Endodermal cell (in vitro differentiated cells): ENCODE data around the gene C4orf33. TPM values are rescaled to one million over a fixed set of nuclear protein-coding genes. Genes with fewer than 3 reads are reported as not detected.

Source experiments
- DNase-seq: peaks from one replicate; pipeline ENCODE4 v3.0.0-alpha.2; 2017
- H3K27ac ChIP-seq: 2 replicates; pipeline ENCODE4 v1.5.1; 2013; ENCODE audit warnings: mild to moderate bottlenecking, low read depth, low read length, moderate library complexity
- H3K27me3 ChIP-seq: 2 replicates; pipeline ENCODE4 v1.6.1; 2013; ENCODE audit warnings: mild to moderate bottlenecking, low read length, moderate library complexity; ENCODE audit not compliant: insufficient read depth, control insufficient read depth, poor library complexity, severe bottlenecking
- H3K36me3 ChIP-seq: 2 replicates; pipeline ENCODE4 v1.7.0; 2013; ENCODE audit warnings: mild to moderate bottlenecking, low read length, moderate library complexity; ENCODE audit not compliant: control insufficient read depth, insufficient read depth
- H3K4me1 ChIP-seq: one replicate; pipeline ENCODE4 v1.7.0; 2013; ENCODE audit warnings: low read length; ENCODE audit not compliant: control insufficient read depth, insufficient read depth
- H3K4me3 ChIP-seq: 2 replicates; pipeline ENCODE4 v1.5.1; 2013; ENCODE audit warnings: mild to moderate bottlenecking, low read length, moderate library complexity
- H3K9ac ChIP-seq: 2 replicates; pipeline ENCODE4 v1.6.1; 2013; ENCODE audit warnings: mild to moderate bottlenecking, low read length, moderate library complexity; ENCODE audit not compliant: poor library complexity, severe bottlenecking; ENCODE audit errors: extremely low read depth
- H3K9me3 ChIP-seq: 2 replicates; pipeline ENCODE4 v1.6.1; 2013; ENCODE audit warnings: mild to moderate bottlenecking, low read length, moderate library complexity; ENCODE audit not compliant: control insufficient read depth
- H3K27ac Mint-ChIP-seq: 2 replicates; pipeline ENCODE4 v1.8.0; 2020; ENCODE audit warnings: mixed read lengths
- H3K27me3 Mint-ChIP-seq: 2 replicates; pipeline ENCODE4 v1.8.0; 2021; ENCODE audit warnings: mild to moderate bottlenecking, mixed read lengths; ENCODE audit not compliant: insufficient read depth
- H3K36me3 Mint-ChIP-seq: 2 replicates; pipeline ENCODE4 v1.8.0; 2020; ENCODE audit warnings: low read depth, mixed read lengths
- H3K4me1 Mint-ChIP-seq: 2 replicates; pipeline ENCODE4 v1.8.0; 2020; ENCODE audit warnings: mixed read lengths
- H3K4me3 Mint-ChIP-seq: 2 replicates; pipeline ENCODE4 v1.8.0; 2020; ENCODE audit warnings: mild to moderate bottlenecking, moderate library complexity, mixed read lengths
- H3K9me3 Mint-ChIP-seq: 2 replicates; pipeline ENCODE4 v1.8.0; 2020; ENCODE audit warnings: mild to moderate bottlenecking, mixed read lengths
- WGBS, 2 experiments: methylation state at CpG; one replicate each; pipeline versions ENCODE4 v1.1.5 to v1.1.7; 2013; ENCODE audit warnings: missing lambda C conversion rate in 2 of 2, mixed read lengths in 1 of 2; ENCODE audit not compliant: insufficient coverage in 1 of 2, insufficient read length in 1 of 2; 5-methylcytosine and 5-hydroxymethylcytosine counted together
- total RNA-seq, 2 donors: library from RNA; stranded (reverse); fragmentation: NEBNext Ultra II Directional in 1 of 2; extraction: Animal tissue kit (Norgen Biotek cat#: 25700) in 1 of 2; gene quantifications; 2 replicates in 1 of 2; 3 replicates in 1 of 2; pipeline ENCODE4 v1.2.1, GENCODE V29; 2021
- TF ChIP-seq, protein P1 (sequence below): fragments of 200-600 bp; sonication (generic); conservative IDR thresholded peaks from 2 replicates; pipeline ENCODE4 v1.5.0; 2021; ENCODE audit warnings: antibody characterized with exemption, mild to moderate bottlenecking

Gene C4orf33
- total RNA-seq, 2 donors from 2014 or later: 3.6 to 6.1 TPM

DNA sequence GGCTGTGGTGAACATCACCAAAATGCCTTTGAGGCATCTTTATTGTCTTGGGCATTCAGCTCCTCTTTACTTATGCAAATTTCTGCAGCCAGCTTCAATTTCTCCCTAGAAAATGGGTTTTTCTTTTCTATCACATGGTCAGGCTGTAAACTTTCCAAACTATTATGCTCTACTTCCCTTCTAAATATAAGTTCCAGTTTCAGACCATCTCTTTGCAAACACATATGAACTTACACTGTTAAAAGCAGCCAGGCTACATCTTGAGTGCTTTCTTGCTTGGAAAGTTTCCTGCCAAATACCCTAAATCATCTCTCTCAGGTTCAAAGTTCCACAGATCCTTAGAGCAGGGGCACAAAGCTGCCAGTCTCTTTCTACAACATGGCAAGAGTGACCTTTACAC lies 15.8 kb upstream of the C4orf33 start:
- Mint-ChIP-seq H3K36me3 (peaks cover 50% of the 10 kb centered on the region), H3K4me1 (no peaks in the 10 kb centered on the region), H3K9me3 (peaks cover 25% of the 10 kb centered on the region), H3K4me3 (no peak overlapping the region), H3K27ac (no peak overlapping the region), H3K27me3 (no peaks in the 10 kb centered on the region)
- H3K9ac ChIP-seq: no peak overlapping the region
- H3K36me3 ChIP-seq: peaks cover 25% of the 10 kb centered on the region
- no peak overlapping the region for H3K4me3 ChIP-seq
- no peaks in the 10 kb centered on the region for H3K27me3 ChIP-seq
- H3K9me3 ChIP-seq: peaks cover 30% of the 10 kb centered on the region
- TF ChIP-seq, protein P1, sequence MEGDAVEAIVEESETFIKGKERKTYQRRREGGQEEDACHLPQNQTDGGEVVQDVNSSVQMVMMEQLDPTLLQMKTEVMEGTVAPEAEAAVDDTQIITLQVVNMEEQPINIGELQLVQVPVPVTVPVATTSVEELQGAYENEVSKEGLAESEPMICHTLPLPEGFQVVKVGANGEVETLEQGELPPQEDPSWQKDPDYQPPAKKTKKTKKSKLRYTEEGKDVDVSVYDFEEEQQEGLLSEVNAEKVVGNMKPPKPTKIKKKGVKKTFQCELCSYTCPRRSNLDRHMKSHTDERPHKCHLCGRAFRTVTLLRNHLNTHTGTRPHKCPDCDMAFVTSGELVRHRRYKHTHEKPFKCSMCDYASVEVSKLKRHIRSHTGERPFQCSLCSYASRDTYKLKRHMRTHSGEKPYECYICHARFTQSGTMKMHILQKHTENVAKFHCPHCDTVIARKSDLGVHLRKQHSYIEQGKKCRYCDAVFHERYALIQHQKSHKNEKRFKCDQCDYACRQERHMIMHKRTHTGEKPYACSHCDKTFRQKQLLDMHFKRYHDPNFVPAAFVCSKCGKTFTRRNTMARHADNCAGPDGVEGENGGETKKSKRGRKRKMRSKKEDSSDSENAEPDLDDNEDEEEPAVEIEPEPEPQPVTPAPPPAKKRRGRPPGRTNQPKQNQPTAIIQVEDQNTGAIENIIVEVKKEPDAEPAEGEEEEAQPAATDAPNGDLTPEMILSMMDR: no peak
- no peak for DNase-seq
- H3K4me1 ChIP-seq: no peaks in the 10 kb centered on the region
- no peak overlapping the region for H3K27ac ChIP-seq

DNA sequence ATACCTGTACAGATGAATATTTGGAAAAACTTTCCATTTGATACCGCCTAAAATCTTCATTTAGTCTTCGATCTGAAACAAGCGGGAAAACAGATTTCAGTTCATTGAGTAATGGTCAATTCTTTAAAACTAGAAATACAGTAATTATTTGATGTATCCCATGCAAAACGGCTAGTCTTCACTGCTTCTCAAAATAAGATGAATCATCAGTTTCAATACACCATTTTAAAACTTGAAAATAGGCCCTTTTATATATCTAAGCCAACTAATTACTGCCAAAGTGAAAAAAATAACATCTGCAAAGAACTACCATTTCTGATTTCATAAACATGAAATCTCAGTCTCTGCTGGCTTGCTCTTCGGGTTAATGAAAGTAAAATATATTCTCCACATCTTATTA lies 13.7 kb upstream of the C4orf33 start:
- DNase-seq: no peak
- 92 to 100% methylated on average over 3 to 5 of the region's 5 CpGs for WGBS, 2 experiments
- no peak overlapping the region for H3K4me3 Mint-ChIP-seq
- Histone ChIP-seq H3K27me3 (no peaks in the 10 kb centered on the region), H3K4me1 (no peaks in the 10 kb centered on the region), H3K9me3 (peaks cover 36% of the 10 kb centered on the region), H3K9ac (no peak overlapping the region), H3K4me3 (no peak overlapping the region), H3K36me3 (peaks cover 25% of the 10 kb centered on the region), H3K27ac (no peak overlapping the region)
- H3K27ac Mint-ChIP-seq: no peak overlapping the region
- no peaks in the 10 kb centered on the region for H3K27me3 Mint-ChIP-seq
- peaks cover 49% of the 10 kb centered on the region for H3K36me3 Mint-ChIP-seq
- TF ChIP-seq, protein P1: no peak
- no peaks in the 10 kb centered on the region for H3K4me1 Mint-ChIP-seq
- H3K9me3 Mint-ChIP-seq: peaks cover 32% of the 10 kb centered on the region

- H3K9me3 Mint-ChIP-seq: peaks cover 16% of the 10 kb centered on the region
Measured at GRCh38 chr4:129085472-129085871, 10.5 kb upstream of the C4orf33 start.

More at GRCh38 chr4:129085472-129085871, 10.5 kb upstream of the C4orf33 start:
- Mint-ChIP-seq H3K36me3 (peaks cover 25% of the 10 kb centered on the region), H3K27ac (no peak overlapping the region), H3K4me3 (no peak overlapping the region), H3K4me1 (peaks cover 8% of the 10 kb centered on the region), H3K27me3 (no peaks in the 10 kb centered on the region)
- 83 to 94% methylated on average over 1 to 4 of the region's 4 CpGs for WGBS, 2 experiments
- H3K4me3 ChIP-seq: no peak overlapping the region
- peaks cover 17% of the 10 kb centered on the region for H3K9me3 ChIP-seq
- H3K27me3 ChIP-seq: no peaks in the 10 kb centered on the region
- DNase-seq: no peak
- no peak overlapping the region for H3K9ac ChIP-seq
- H3K27ac ChIP-seq: no peak overlapping the region
- H3K36me3 ChIP-seq: peaks cover 10% of the 10 kb centered on the region
- TF ChIP-seq, protein P1: no peak
- no peaks in the 10 kb centered on the region for H3K4me1 ChIP-seq
